8988T (cell line): Measurements from ENCODE around the gene DCST2.

Experiments used
- DNase-seq: peaks from one replicate; pipeline ENCODE4 v3.0.0; 2011

Gene DCST2

DNA sequence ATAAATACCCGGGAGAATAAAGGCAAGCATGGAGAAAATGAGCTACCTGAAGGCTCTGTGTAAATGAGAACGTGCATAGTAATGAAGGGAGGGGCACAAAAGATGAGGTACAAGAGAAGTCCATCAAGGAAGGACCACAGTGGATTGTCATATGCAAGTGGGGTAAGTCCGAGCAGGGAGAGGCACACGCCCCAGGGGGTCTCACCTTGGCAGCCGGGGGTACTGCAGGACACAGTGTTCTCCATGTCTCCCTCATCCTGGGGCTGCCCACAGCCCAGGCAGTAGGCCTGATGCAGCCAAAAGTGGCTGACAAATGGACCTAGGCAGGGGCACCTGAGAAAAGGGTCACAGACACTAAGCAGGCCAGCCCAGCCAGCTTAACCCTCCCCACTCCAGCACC is 10.0 kb downstream of the DCST2 start:
- DNase-seq = no peak

DNA sequence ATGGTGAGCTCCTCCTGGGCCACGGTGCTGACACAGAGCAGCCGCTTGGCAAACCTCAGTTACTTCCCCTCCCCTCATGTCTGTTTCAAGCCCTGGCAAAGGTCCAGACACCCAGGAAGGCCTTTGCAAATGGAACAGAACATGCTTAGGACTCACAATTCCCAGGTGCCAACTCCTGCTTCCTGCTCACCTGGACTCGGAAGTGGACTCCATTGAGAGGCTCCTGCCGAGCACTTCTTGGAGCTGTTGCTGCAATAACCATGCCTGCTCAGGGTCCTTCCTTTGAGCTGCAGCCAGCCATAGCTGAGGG is 10.7 kb downstream of the DCST2 start:
- DNase-seq = no peak

DNA sequence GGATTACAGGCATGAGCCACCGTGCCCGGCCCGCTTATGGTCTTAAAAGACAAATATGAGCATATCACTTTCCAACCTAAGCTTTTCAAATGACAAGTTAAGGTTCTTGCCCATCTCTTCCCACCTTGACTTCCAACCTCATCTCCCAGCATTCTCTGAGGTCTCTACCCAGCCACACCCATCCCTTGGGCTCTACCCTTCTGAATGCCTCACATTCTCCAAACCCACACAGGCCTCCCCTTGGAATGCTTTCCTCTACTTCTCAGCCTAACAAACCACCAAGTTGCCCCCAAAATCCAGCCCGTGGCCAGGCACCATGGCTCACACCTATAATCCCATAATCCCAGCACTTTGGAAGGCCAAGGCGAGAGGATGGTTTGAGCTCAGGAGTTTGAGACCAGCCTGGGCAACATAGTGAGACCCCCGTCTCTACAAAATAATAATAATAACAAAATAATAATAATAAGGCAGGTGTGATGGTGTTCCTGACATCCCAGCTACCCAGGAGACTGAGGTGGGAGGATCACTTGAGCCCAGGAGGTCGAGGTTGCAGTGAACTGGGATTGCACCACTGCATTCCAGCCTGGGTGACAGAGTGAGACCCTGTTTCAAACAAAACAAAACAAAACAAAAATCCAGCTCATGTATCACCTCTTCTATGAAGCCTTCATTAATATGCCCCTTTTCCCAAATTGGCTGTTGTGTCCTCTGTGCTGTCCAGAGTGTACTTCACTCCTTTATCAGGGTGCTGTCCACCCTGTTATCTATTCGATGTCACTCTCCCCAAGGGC is 11.2 kb downstream of the DCST2 start:
- DNase-seq = no peak

DNA sequence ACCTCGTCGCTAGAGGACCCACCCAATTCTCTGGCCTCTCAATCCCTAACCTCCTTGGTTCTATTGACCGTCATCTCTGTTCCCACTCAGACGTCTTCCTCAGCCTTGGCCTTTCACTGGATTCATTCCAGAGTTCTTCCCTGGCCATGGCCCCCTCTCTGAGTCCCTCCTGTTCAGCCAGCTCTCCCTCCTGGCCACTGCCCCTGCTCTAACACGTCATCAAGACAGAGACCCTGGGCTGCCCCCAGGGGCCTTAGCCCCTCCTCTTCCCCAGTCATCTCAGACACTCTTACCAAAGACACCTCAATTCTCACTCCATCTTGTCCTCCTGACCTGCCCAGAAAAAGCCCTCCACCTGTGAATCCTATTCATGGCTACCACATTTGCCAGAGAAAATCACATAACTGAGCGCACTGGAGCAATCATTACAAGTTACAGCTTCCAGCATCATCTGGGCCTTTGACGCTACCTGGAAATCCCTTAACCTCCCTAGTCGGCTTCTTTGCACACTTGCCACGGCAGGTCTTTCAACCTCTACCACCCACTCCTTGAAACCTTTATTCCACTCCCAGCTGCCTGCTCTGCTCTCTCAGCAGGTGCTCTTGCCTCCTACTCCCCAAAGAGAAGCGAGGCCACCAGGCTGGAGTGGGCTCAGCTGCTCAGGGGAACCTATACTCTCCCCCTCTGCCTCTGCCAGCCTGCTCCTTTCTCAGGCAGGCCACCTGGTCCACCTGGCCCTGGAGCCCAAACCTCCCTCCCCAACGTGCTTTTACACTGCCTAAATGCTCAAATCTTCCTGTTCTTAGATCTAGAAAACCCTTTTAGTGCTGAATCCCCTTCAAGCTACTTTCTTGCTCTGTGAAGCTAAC is 14.0 kb downstream of the DCST2 start:
- no peak for DNase-seq

DNA sequence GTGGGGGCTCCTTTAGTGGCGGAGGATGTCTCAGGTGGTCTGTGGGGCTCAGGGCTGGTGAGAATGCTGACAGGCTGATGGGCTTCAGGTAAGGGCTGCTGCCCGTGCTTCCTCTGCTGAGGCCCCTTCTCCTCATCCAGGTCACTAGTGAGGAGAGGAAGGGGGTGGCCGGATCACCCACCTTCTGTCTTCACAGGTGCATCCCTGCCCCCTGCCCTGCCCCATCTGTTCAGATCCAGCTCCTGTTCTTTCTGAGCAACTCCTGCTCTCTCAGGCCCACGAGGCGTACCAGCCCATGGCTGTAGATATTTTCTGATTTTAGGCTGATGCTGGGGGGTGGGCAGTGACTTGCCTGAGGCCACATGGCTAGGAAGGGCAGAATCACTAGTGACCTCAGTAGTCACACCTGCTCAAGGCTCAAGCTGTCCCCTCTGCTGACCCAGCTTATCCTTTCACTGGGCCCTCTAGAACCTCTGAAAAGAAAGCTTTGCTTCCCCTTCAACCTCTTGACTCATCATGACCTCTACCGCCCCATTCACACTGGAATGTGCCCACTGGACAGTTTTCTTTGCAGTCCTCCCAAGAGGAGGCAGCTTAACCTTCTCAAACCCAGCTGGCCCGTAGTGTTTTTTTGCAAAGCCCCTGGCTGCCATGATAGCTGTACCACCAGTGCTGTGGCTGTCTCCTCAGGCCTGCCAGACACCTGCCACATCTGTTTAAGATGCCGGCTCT is 14.8 kb downstream of the DCST2 start:
- DNase-seq = no peak

DNA sequence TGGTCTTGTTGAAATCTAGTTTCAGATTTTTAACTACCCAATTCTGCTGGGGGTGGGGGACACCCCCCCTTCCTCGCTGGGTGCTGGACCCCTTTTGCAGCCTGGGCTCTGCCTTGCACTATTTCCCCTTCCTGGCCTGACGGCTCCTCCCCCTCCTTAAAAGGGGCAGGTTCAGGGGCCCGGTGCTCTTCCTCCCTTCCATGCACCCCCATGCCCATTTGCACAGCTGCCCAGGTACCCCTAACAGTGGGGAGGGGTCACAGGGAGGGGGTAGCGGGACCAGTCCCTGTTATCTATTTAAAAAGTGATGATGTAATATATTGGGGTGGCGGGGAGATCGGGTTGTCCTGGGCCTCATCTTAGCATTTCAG is 15.7 kb downstream of the DCST2 start:
- no peak for DNase-seq

DNA sequence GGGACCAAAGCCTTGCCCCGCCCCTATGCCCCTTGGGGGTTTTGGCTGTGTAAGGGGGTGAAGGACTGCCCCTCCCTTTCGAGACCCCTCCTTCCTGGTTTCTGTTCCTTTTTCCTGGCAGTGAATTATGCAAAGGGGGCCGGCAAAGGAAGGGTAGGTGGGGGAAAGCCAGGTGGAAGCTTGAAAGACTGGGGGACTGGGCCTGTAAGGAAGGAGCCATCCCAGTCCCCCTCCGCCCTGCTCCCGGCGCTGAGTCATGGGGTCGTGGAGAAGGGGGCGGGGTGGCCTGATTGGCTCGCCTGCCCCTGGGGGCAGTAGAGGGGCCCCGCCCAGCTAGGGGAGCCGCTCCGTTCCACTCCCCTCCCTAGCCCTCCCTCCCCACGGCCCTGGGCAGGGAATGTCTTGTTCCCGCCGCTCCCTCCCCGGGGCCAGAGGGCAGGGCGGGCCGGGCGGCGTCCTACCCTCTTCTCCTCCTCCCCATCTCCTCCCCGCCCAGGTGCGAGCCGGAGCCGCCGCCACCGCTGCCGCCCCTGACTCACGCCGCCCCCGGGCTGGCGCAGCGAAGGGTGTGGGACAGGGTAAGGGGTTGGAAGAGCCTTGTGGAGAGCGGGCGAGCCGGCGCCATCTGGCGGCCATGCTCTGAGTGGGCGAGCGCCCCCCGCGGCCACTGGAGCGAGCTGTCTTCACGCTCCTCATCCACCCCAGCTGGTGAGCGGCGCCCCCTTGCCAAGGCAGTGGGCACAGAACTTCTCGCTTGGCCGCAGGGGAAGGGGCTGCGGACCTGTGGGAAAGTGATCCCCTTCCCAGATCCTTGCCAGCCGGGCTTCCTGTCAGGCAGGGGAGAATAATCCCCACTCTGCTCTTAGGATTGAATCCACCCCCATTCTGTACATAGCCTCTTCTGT is 16.3 kb downstream of the DCST2 start:
- peak; percentile 86 for DNase-seq

DNA sequence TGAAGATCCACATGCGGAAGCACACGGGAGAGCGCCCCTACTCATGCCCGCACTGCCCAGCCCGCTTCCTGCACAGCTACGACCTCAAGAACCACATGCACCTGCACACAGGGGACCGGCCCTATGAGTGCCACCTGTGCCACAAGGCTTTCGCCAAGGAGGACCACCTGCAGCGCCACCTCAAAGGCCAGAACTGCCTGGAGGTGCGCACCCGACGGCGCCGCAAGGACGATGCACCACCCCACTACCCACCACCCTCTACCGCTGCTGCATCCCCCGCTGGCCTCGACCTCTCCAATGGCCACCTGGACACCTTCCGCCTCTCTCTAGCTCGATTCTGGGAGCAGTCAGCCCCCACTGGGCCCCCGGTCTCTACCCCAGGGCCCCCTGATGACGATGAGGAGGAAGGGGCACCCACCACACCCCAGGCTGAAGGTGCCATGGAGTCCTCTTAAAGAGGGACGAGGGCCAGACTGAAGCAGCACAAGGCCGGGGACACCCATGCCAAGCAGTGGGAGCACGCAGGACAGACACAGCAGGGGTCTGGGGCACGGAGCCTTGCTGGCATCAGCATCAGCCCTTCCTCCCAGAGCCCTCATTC is 17.2 kb downstream of the DCST2 start:
- no peak for DNase-seq

DNA sequence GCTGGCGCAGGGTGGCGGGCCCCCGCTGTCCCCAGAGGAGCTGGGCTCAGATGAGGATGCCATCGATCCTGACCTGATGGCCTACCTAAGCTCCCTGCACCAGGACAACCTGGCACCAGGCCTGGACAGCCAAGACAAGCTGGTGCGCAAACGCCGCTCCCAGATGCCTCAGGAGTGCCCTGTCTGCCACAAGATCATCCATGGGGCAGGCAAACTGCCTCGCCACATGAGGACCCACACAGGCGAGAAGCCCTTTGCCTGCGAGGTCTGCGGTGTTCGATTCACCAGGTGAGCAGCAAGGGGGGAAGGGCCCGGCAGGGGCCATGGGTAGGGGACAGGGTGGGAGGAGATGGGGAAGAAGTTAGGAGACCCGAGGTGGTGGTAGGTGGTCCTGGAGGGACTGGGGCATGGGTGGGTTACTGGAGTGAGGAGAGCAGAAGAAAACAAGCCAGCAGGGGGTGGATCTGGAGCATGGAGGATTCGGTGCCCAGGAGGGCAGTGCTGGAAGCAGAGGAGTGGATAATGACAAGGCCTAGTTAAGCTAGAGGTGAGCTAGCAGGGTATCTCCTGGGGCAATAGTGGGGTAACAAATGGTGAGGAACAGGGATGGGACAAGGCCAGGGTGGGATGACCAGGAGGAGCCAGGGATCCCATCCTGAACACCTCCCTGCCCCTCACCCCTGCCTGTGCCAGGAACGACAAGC is 17.9 kb downstream of the DCST2 start:
- no peak for DNase-seq

DNA sequence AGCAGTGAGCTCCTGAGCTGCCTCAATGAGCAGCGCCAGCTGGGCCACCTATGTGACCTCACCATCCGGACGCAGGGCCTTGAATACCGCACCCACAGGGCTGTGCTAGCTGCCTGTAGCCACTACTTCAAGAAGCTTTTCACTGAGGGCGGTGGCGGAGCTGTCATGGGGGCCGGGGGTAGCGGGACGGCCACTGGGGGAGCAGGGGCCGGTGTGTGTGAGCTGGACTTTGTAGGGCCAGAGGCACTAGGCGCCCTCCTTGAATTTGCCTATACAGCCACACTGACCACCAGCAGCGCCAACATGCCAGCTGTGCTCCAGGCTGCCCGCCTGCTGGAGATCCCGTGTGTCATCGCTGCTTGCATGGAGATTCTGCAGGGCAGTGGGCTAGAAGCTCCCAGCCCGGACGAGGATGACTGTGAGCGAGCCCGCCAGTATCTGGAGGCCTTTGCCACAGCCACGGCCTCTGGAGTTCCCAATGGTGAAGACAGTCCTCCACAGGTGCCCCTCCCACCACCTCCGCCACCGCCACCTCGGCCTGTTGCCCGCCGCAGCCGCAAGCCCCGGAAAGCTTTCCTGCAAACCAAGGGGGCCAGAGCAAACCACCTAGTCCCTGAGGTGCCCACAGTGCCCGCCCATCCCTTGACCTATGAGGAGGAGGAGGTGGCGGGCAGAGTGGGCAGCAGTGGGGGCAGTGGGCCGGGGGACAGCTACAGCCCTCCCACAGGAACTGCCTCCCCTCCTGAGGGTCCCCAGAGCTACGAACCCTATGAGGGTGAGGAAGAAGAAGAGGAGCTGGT is 18.7 kb downstream of the DCST2 start:
- no peak for DNase-seq

DNA sequence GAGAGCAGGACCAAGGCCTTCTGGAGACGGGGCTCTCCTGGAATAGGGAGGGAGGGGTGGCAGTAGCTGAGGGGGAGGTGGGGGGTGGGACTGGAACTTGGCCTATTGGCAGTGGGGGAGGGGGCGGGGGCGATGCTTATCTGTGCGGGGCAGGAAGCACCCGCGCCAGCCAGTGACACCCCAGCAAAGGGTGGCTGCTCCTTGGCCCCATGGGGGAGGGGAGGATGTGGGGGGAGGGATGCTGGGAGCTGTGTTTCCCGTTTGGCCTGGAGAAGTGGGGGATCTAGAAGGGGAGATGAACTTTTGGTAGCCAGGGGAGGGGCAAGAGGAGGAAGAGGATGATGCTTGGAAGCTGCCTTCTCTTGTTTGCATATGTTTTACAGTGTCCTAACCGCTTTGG is 19.9 kb downstream of the DCST2 start:
- no peak for DNase-seq

DNA sequence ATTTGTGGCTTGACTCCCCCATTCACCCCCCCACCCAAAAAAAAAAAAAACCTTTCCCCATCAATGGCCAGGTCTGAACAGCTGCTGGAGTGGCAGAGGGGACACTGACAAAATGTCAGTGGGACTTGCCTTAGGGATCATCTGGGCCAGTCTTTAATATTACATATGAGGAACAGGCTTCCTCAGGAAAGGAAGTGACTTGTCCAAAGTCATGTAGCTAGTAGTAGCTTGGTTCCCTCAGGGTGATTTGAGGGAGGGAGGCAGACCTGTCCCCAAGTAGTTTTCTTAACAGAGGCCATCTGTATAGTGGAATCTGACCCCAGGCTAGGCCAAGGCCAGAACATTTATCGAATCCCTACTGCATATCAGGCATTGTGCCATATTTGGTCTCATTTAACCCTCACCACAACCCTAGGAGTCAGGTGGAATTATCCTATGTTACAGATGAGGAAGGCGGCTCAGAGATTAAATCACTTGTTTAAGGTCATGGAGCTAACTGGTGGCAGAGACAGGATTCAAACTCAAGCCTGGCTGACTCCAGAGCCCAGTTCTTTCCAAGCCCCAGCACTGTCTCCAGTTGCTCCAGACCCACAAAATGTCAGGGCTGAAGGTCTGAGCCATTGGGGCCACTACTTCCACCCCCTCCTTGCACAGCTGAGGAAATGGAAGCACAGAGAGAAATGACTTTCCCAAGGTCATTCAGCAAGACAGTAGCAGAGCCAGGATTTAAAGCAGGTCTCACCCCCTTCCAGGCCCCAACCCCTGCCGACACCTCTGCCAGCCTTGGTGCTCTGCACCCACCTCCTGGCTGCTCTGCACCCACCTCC is 20.6 kb downstream of the DCST2 start:
- no peak for DNase-seq

DNA sequence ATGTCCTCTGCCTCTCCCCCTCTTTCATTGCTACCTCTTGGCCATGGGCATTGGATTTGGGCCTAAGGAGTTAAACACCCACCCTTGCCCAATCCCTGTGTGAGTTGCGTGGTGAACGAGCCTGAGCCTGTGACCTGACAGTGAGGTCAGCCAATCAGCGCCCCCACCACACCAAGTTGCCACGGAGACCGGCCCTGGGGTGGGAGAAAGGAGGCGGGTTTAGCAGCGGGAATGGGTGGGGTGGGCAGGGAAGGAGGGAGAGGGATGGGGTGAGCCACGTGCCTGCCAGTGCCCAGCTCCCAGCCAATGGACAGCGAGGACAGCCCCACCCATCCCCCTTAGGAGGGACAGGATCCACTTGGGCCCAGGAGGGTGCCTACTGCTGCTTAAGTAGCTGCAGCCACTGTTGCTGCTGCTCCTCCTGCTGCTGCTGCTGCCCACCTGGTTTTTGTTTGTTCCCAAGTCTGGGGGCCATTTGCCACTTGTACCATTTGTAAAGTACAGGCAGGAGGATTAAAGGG is 21.5 kb downstream of the DCST2 start:
- DNase-seq = no peak

DNA sequence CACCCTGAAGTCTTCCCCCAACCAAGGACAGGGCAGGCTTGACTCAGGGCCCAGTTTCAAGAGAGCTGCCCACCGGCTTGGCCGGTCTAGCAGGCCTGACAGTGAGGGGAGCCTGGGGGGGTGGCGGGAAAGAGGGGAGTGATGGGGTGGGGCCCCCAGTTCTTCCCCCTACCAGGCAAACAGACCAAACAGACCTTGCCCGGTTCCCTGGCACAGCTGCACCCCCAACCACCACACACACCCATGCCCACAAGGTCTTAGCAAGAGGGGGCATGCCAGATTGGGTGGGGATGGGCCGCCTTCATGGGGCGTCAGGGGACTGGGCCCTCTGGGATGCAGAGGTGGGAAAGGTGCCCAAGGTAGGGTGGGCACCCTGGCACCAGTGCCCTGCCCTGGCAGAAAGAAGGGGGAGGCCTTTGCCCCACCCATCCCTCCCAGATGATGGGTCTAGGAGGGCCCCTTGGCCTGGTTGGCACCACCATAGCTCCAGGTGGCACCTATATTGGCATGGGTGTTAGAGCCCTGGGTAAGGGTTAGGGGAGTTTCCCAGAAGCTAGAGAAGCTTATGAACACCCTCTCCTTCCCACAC is 22.1 kb downstream of the DCST2 start:
- DNase-seq = no peak

DNA sequence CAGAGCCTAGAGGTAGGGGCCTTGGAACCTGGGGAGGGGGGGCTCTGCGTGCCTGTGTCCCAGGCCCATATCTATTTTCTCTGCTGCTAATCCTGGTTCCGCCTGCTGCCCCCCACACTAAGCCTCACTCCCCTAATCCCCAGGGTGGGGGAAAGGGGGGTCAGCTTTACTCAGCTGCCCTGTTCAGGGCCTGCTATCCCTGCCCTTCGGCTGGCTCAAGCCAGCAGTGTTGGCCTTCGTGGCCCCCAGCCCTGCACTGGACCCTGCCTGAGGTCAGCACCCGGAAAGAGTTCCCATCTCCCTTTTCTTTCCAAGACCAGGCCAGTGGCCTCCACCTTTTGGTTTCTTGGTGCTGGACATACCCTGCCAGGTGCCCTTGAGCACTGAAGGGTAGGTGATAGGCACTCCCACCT is 22.6 kb downstream of the DCST2 start:
- no peak for DNase-seq

DNA sequence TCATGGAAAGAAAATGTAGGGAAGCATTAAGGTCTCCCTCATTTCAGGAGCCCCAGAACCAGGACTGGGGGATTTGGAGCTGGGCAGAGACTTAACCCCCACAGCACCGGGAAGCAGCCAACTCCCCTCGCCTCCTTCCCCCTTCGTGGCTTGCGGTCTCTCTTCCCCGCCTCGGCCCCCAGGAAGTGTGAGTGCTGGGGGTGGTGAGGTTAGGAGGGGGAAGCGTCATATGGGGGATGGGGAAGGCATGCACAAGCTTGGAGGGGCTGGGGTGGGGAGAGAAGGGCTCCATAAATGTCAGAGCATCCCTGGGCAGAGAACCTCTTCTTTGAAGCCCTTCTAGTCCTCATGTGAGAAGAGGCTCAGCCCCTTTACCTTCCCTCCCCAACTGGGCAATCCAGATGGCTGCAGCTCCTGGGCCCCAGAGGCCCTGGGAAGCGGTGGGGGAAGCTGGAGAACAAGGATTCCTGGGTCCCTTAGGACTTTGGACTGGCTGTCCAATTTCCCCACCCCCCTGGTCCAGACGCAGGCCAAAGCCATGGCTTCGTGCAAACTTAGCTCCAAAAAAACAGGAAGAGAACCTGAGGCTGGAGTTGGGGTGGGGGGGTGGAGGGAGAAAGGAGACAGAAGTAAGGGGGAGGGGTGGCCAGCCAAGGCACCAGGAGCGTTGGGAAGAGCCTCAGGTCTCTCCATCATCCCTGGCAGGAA is 23.2 kb downstream of the DCST2 start:
- no peak for DNase-seq

DNA sequence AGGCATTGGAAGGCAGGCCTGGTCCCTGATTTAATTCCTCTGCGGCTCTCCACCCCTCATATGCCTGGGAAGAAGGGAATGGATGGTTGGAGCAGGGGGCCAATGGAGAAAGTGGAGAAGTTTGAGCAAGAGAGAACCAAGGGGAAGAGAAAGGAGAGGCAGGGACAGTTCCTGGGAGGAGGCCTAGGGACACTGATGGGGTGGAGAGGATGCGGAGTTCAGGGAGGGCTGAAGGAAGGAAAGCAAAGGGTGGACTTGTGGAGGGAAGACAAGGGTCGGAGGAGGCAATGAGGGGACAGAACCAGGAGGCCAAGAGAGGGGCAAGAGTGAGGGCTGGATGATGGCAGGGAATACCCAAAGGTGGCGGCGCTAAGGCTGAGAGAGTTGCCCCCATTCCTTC is 23.8 kb downstream of the DCST2 start:
- DNase-seq = no peak

DNA sequence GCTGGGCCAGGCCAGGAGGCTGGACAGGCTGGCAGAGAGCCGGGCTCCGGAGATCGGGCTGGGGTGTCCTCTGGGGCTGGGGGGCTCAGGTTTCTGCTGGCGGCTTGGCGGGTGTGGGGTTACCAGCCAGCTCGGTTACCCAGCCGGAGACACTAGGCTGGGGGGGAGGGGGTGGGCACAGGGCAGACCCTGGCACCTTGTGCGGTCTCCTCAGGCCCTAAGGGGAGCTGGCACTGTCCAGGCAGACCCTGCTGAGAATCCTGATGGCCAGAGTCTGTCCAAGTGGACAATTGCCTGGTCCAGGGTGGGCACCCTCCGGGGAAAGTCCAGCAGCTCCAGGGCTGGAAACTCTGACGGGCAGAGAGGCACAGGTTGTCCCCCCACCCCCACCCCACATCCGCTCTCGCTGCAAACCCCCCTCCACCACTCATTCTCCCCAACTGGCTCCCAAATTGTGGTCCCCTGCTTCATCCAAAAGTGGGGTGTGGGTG is 24.3 kb downstream of the DCST2 start:
- DNase-seq = no peak
